ENCODE results near the gene TRAF3.
"Not testable (repeated sequence)": the region's sequence is repeated elsewhere in the genome, so short reads cannot be mapped to it uniquely, and the experiment has no call there.

The TRAF3 gene

DNA sequence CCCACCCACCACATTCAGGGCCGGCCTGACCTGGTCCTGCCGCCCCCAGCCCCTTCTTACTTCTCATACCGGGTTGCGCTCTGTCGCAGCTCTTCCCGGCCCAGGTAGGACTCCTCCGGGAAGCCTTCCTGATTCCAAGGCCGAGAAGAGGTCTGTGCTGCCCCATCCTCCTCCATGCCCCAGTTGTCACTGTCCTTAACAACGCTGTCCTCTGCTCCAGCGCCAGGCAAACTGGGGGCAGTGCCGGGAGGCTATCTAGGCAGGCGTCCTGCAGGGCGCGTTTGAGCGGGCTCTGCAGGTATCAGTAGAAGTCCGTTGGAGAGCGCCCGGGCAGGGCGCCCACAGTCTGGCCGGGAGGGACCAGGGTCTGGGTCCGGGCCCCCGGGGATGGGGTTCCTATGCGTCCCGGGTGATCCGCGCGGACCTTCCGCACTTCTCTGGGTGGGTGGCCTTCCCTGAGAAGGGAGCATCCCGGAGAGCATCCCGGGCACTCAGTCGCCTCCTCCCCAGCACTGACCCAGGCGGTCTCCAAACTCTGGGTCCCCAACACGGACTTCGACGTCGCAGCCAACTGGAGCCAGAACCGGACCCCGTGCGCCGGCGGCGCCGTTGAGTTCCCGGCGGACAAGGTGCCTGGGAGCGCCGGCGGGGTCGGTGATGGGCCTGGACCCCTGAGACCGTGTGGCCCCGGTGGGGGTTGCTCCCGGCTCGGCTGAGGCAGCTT is 146.1 kb downstream of the TRAF3 start:
- no peak for DNase-seq (ENCODE audit: low read depth)

- DNase-seq (ENCODE audit: low read depth): no peak
Observed at GRCh38 chr14:102923925-102924486, 146.8 kb downstream of the TRAF3 start.

DNA sequence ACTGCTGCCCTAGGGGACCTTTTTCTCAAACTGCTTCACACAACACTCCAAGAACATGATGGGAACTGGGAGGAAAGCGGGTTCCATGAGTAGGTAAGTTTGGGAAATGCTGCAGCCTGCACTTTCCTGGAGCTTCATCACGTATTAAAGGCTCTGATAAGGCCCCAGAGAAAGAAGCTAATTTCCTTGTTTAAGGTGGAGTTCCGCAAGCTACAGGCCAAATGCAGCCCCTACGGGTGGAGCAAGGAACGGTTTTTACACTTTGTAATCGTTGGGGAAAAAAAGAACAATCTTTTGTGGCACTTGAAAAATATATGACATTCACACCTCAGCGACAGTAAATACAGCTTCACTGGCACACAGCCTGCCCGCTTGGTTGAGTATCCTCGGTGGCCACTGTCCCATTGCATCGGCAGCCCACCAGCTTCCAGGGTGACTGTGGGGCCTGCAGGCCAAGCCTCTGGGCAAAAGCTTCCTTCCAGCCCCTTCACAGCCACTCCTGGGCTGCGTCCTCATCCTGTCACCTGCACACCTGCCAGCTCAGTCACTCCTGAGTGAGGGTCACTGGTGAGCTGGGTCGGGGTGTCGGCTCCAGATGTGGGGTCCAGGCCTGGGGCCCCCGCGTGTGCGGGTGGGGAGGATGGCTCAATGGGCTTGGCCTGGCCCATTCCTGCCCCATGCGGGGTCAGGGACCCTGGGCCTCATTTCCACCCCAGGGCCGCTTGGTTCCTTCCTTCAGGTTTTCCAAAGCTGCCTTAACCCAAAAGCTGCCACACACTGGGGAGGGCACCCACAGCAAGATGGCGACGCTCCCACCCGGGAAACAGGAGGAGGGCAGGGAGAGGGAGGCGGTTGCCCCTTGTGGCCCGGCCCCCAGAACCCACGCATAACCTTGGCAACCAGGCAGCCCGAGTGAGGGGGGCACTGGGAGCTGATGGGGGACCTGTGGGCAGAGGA is 147.7 kb downstream of the TRAF3 start:
- DNase-seq (ENCODE audit: low read depth): peak; percentile 30

DNA sequence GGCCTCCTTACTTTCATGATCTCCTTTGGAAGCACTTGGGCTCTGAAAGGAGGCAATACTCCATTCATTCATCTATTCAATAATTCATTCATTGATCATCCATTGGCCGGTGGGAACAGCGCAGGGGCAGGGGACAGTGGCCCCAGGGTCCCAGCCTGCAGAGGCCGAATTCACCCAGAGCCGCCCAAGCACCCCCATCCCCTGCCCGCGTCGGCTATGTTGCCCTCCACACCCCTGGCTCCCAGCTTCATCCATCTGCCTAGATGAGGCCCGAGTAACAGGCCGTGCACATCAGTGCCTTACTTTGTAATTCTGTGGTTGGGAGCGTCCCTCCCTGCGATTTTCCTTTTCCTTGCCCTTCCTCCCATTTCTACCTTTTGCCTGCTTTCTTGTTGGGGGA is 148.4 kb downstream of the TRAF3 start:
- DNase-seq (ENCODE audit: low read depth): no peak

GRCh38 chr14:102926104-102926503 is 148.9 kb downstream of the TRAF3 start:
- no peak for DNase-seq (ENCODE audit: low read depth)

DNA sequence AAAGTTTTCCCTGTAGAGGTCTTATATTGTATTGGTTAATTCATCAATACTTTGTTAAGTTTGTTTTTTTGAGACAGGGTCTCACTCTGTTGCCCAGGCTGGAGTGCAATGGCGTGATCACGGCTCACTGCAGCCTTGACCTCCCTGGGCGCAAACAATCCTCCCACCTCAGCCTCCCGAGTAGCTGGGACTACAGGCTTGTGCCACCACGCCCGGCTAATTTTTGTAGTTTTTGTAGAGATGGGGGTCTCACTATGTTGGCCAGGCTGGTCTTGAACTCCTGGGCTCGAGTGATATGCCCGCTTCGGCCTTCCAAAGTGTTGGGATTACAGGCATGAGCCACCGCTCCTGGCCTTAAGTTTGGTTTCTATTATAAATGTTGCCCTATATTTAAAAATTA is 149.6 kb downstream of the TRAF3 start:
- DNase-seq (ENCODE audit: low read depth): not testable (repeated sequence)

GRCh38 chr14:102927346-102927877 is 150.2 kb downstream of the TRAF3 start:
- DNase-seq (ENCODE audit: low read depth): no peak

- no peak for DNase-seq (ENCODE audit: low read depth)
Observed at GRCh38 chr14:102927878-102928411, 150.7 kb downstream of the TRAF3 start.

DNA sequence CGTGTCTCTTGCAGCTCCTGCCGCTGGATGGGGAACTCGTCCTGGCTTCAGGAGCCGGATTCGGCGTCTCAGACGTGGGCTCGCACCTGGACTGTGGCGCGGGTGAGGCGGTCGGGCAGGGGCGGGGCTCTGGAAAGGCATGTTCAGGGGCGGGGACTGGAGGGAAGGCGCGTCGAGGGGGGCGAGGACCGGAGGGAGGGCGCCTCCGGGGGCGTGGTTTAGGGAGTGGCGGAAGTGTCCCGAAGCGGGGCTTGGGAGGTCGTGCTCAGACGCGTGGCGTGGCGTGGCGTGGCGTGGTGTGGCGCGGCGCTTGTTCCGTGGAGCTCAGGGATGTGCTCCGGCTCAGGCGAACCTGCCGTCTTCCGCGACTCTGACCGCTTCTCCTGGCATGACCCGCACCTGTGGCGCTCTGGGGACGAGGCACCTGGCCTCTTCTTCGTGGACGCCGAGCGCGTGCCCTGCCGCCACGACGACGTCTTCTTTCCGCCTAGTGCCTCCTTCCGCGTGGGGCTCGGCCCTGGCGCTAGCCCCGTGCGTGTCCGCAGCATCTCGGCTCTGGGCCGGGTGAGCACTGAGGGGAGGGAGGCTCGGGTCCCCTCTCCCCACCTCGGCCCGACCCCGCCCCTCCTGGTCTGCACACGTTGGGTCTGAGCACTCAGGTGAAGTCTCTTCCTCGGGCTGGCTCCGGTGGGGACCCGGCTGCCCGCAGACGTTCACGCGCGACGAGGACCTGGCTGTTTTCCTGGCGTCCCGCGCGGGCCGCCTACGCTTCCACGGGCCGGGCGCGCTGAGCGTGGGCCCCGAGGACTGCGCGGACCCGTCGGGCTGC is 151.4 kb downstream of the TRAF3 start:
- DNase-seq (ENCODE audit: low read depth): peak; percentile 54

- no peak for DNase-seq (ENCODE audit: low read depth)
Observed at GRCh38 chr14:102929241-102930137, 152.2 kb downstream of the TRAF3 start.

GRCh38 chr14:102930138-102930752 is 153.0 kb downstream of the TRAF3 start:
- no peak for DNase-seq (ENCODE audit: low read depth)

DNA sequence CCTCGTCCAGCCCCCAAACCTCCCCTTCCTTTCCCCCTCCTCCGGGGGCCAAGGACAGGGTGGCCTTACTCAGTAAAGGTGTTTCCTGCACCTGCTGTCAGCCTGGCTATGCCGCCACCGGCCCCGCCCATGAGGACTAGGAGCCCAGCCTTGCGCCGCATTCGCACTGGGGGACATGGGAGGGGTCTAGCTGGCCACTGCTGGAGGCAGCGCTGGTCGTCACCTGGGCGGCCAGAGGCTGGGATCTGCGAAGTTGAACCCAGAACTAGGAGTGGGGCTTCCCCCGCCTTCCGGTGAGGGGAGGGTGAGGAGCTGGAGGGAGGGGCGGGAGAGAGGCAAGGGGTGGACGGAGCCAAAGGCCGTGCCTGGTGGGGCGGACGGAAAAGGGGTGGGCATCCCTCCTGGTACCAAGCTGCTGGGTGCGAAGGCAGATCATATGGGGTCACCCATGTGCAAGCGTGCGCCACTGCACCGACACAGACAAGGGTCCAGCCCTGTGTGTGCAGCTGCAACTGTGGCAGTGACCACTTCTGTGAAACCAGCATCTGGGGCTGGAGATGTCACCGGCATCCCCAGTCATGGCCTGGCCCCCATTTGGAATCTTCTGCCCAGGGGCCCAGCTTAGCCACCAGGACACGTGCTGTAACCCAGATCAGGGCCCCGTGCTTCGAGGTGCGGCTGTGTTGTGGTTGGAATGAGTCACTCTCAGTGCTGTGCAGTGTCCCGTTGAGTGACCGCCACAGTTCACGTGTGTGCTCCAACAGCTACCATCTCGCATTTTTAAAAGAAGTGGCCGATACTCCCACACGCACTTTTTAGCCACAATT is 153.7 kb downstream of the TRAF3 start:
- peak; percentile 72 for DNase-seq (ENCODE audit: low read depth)

GRCh38 chr14:102931580-102932285 is 154.5 kb downstream of the TRAF3 start:
- DNase-seq (ENCODE audit: low read depth): no peak

DNA sequence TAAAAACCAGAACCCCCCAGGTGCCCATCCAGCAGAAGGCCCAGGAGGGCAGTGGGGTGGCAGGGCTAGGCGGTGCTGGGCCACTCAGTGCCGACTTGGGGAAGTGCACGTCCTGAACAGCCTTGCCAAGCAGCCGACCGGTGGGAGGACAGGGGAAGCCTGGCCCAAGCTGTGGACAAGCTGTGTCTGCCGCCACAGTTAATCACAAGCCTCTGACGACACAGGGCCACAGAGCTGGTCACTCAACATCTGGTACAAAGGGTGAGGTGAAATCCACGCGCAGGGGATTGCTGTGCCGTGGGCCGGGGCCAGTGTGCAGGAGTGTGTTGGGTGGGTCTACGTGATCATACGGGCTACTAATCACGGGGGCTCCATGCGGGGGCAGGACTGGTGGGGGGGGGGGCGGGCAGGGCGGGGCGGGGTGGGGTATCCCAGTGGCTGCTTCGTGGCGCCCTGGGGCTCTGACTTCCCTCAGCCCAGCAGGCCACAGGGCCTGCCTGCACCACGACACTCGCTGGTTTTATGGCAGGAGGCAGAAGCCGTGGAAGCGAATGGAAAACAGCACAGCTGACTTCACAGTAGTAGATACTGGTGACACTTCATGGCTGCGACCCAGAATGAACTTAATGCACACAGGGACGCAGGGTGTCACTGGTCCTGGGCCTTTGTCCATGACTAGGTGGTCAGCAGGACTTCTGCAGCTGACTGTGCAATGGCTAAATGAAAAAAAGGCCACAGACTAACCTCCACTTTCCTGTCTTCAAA is 155.4 kb downstream of the TRAF3 start:
- DNase-seq (ENCODE audit: low read depth): no peak

GRCh38 chr14:102933618-102934231 is 156.5 kb downstream of the TRAF3 start:
- DNase-seq (ENCODE audit: low read depth): no peak

DNA sequence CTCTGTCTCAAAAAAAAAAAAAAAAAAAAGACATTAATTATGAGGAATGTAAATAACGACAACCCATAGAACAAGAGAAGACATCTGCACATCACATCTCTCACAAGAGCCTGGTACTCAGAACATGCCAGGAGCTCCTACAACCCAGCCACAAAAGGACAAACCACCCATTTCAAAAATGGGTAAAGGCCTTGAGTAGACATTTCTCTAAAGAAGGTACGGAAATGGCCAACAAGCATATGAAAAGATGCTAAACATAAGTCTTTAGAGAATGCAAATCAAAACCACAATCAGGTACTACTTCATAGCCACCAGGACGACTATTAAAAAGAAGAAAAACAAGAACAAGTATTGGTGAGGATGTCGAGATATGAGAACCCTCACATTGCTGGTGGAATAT is 158.5 kb downstream of the TRAF3 start:
- DNase-seq (ENCODE audit: low read depth): no peak

Measured in ELR (cell line).